GM19468 (cell line): ENCODE results near the gene PRSS50.

Experiments used
- ATAC-seq: cut with Tn5 transposase; IDR thresholded peaks from one replicate; pipeline ENCODE4 v1.9.1; 2021; ENCODE audit warnings: mild to moderate bottlenecking, moderate library complexity, moderate number of reproducible peaks; ENCODE audit not compliant: unreplicated experiment; ENCODE audit errors: extremely low read depth

Gene PRSS50

GRCh38 chr3:46729038-46729437, 11.4 kb upstream of the PRSS50 start:
- ATAC-seq, result no peak

- no peak for ATAC-seq
Observed at GRCh38 chr3:46725621-46726314, 8.1 kb upstream of the PRSS50 start.

- no peak for ATAC-seq
Observed at GRCh38 chr3:46724424-46724823, 6.8 kb upstream of the PRSS50 start.

- ATAC-seq, result no peak
Observed at GRCh38 chr3:46722443-46722842, 4.8 kb upstream of the PRSS50 start.

- ATAC-seq, result no peak
Observed at GRCh38 chr3:46721009-46721408, 3.3 kb upstream of the PRSS50 start.

GRCh38 chr3:46719735-46720271, 2.1 kb upstream of the PRSS50 start:
- no peak for ATAC-seq

- ATAC-seq, result no peak
Observed at GRCh38 chr3:46719044-46719565, 1.4 kb upstream of the PRSS50 start.

- ATAC-seq, result no peak
Observed at GRCh38 chr3:46716461-46717441, 918 bp downstream of the PRSS50 start.

- no peak for ATAC-seq
Observed at GRCh38 chr3:46715507-46716175, 2.0 kb downstream of the PRSS50 start.

GRCh38 chr3:46714728-46715506, 2.8 kb downstream of the PRSS50 start:
- no peak for ATAC-seq

- no peak for ATAC-seq
Observed at GRCh38 chr3:46713898-46714552, 3.6 kb downstream of the PRSS50 start.

GRCh38 chr3:46713050-46713897, 4.4 kb downstream of the PRSS50 start:
- ATAC-seq, result no peak

- no peak for ATAC-seq
Observed at GRCh38 chr3:46712191-46713049, 5.2 kb downstream of the PRSS50 start.

GRCh38 chr3:46711760-46712159, 5.9 kb downstream of the PRSS50 start:
- no peak for ATAC-seq

- no peak for ATAC-seq
Observed at GRCh38 chr3:46711305-46711704, 6.4 kb downstream of the PRSS50 start.

- ATAC-seq, result no peak
Observed at GRCh38 chr3:46710671-46711295, 6.9 kb downstream of the PRSS50 start.

GRCh38 chr3:46710229-46710628, 7.4 kb downstream of the PRSS50 start:
- ATAC-seq, result no peak
